ENCODE measurements around the gene MON1B.
"Not testable (repeated sequence)": the region's sequence is repeated elsewhere in the genome, so short reads cannot be mapped to it uniquely, and the experiment has no call there.

Gene MON1B

DNA sequence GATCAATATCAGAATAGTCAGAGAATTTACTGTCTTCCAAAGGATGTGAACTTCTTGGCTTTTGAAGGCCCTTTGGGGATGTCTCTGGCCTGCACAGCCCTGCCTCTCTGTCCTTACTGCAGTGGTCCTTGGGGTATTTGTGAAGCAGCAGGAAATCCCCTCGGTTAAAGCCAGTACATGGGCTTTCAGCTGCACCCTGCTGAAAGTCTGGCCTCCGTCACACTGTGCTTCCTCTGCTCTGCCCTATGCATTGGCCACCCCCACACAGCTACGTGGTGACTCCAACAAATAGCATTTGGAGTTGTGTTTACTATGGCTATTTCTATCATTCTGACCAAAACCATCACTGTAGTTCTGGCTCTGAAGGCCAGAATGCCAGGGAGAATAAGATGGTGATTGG is 29.4 kb downstream of the MON1B start:
- Histone ChIP-seq H3K27ac (ENCODE audit: low read depth, low read length) (no peak overlapping the region), H3K36me3 (ENCODE audit: control insufficient read depth, insufficient read depth, low read length) (no peaks in the 10 kb centered on the region), H3K4me3 (ENCODE audit: low read depth, low read length) (no peak overlapping the region), H3K9ac (ENCODE audit: low read depth, low read length) (no peak overlapping the region), H3K9me3 (ENCODE audit: control insufficient read depth, insufficient read depth, low read length) (no peaks in the 10 kb centered on the region), H3K27me3 (ENCODE audit: control insufficient read depth, insufficient read depth, low read length) (no peaks in the 10 kb centered on the region), H3K4me1 (ENCODE audit: control insufficient read depth, insufficient read depth, low read length) (0 out of 2 replicates have a peak, but pooled peaks cover 8% of the 10 kb centered on the region)

- Histone ChIP-seq H3K36me3 (ENCODE audit: control insufficient read depth, insufficient read depth, low read length) (no peaks in the 10 kb centered on the region), H3K9me3 (ENCODE audit: control insufficient read depth, insufficient read depth, low read length) (no peaks in the 10 kb centered on the region), H3K27ac (ENCODE audit: low read depth, low read length) (no peak overlapping the region), H3K9ac (ENCODE audit: low read depth, low read length) (no peak overlapping the region), H3K4me1 (ENCODE audit: control insufficient read depth, insufficient read depth, low read length) (0 out of 2 replicates have a peak, but pooled peaks cover 8% of the 10 kb centered on the region), H3K27me3 (ENCODE audit: control insufficient read depth, insufficient read depth, low read length) (no peaks in the 10 kb centered on the region), H3K4me3 (ENCODE audit: low read depth, low read length) (no peak overlapping the region)
Measured at GRCh38 chr16:77221482-77221881, 30.5 kb downstream of the MON1B start.

DNA sequence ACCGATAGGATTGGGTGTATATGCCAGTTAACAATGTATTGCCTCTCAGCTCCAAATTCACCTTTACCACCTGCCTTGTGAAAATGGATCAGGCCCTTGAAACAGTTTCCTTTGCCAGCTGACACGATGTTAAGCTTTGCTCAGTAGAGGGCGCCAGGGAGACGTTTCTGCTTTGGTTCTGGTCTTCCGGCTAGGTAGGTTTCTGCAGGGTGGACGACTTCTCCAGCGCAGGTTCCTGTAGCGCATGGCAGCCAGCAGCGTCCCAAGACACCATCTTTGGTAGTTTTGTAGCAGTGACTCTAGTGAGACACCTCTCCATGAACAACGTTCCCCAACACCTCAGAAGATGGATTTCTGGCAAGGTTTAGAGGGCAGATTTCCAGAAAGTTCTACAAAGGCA is 32.2 kb downstream of the MON1B start:
- no peak overlapping the region for H3K9ac ChIP-seq (ENCODE audit: low read depth, low read length)
- H3K27me3 ChIP-seq (ENCODE audit: control insufficient read depth, insufficient read depth, low read length): no peaks in the 10 kb centered on the region
- H3K9me3 ChIP-seq (ENCODE audit: control insufficient read depth, insufficient read depth, low read length): no peaks in the 10 kb centered on the region
- H3K4me1 ChIP-seq (ENCODE audit: control insufficient read depth, insufficient read depth, low read length): 0 out of 2 replicates have a peak, but pooled peaks cover 8% of the 10 kb centered on the region
- no peak overlapping the region for H3K27ac ChIP-seq (ENCODE audit: low read depth, low read length)
- no peak overlapping the region for H3K4me3 ChIP-seq (ENCODE audit: low read depth, low read length)
- H3K36me3 ChIP-seq (ENCODE audit: control insufficient read depth, insufficient read depth, low read length): no peaks in the 10 kb centered on the region

DNA sequence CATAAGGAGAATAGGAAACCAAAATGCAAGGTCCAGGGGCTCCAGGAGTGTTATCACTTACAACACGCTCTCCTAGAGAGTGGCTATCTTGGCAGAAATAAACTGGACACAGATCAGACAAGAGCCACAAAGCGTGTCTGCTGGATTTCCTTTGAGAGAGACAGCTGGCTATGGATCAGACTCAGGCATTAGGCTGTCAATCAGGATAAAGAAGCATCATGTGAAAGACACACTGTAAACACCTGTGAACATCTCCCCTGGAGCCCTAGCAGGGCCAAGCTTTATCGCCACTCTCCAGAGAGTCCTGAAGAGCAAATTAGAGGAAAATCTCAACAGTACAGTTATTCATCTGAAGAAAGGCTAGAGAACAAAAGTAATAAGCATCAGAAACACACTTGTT is 34.2 kb downstream of the MON1B start:
- 0 out of 2 replicates have a peak, but pooled peaks cover 8% of the 10 kb centered on the region for H3K4me1 ChIP-seq (ENCODE audit: control insufficient read depth, insufficient read depth, low read length)
- H3K27ac ChIP-seq (ENCODE audit: low read depth, low read length): no peak overlapping the region
- H3K4me3 ChIP-seq (ENCODE audit: low read depth, low read length): no peak overlapping the region
- H3K27me3 ChIP-seq (ENCODE audit: control insufficient read depth, insufficient read depth, low read length): no peaks in the 10 kb centered on the region
- H3K36me3 ChIP-seq (ENCODE audit: control insufficient read depth, insufficient read depth, low read length): no peaks in the 10 kb centered on the region
- no peak overlapping the region for H3K9ac ChIP-seq (ENCODE audit: low read depth, low read length)
- no peaks in the 10 kb centered on the region for H3K9me3 ChIP-seq (ENCODE audit: control insufficient read depth, insufficient read depth, low read length)

DNA sequence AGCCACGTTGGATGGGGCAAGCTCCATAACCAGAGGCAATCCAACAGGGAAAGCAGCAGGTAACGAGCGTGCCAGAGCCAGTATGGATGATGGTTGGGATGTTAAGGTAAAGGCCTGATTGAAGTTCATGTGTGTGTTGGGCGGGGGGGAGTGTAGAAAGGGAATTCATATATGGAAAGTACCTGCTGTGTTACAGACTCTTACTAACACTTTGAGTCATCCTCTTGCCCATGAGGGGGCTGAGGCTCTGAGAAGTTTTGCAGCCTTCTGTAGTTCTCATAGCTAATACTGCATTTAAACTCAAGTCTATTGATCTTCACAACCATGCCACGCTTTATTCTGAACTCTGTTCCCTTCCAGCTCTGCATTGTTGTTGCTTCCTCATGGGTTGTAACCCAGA is 36.8 kb downstream of the MON1B start:
- no peaks in the 10 kb centered on the region for H3K36me3 ChIP-seq (ENCODE audit: control insufficient read depth, insufficient read depth, low read length)
- H3K9ac ChIP-seq (ENCODE audit: low read depth, low read length): no peak overlapping the region
- no peaks in the 10 kb centered on the region for H3K27me3 ChIP-seq (ENCODE audit: control insufficient read depth, insufficient read depth, low read length)
- no peak overlapping the region for H3K27ac ChIP-seq (ENCODE audit: low read depth, low read length)
- H3K4me1 ChIP-seq (ENCODE audit: control insufficient read depth, insufficient read depth, low read length): 0 out of 2 replicates have a peak, but pooled peaks cover 3% of the 10 kb centered on the region
- no peak overlapping the region for H3K4me3 ChIP-seq (ENCODE audit: low read depth, low read length)
- no peaks in the 10 kb centered on the region for H3K9me3 ChIP-seq (ENCODE audit: control insufficient read depth, insufficient read depth, low read length)

GRCh38 chr16:77231047-77231446 is 40.1 kb downstream of the MON1B start:
- Histone ChIP-seq H3K27ac (ENCODE audit: low read depth, low read length) (no peak overlapping the region), H3K9ac (ENCODE audit: low read depth, low read length) (no peak overlapping the region), H3K4me3 (ENCODE audit: low read depth, low read length) (no peak overlapping the region), H3K9me3 (ENCODE audit: control insufficient read depth, insufficient read depth, low read length) (no peaks in the 10 kb centered on the region), H3K4me1 (ENCODE audit: control insufficient read depth, insufficient read depth, low read length) (peaks cover 11% of the 10 kb centered on the region), H3K36me3 (ENCODE audit: control insufficient read depth, insufficient read depth, low read length) (no peaks in the 10 kb centered on the region), H3K27me3 (ENCODE audit: control insufficient read depth, insufficient read depth, low read length) (no peaks in the 10 kb centered on the region)

GRCh38 chr16:77233799-77234519 is 43.0 kb downstream of the MON1B start:
- H3K4me1 ChIP-seq (ENCODE audit: control insufficient read depth, insufficient read depth, low read length): peaks cover 28% of the 10 kb centered on the region
- no peak overlapping the region for H3K27ac ChIP-seq (ENCODE audit: low read depth, low read length)
- H3K9me3 ChIP-seq (ENCODE audit: control insufficient read depth, insufficient read depth, low read length): no peaks in the 10 kb centered on the region
- peaks cover 5% of the 10 kb centered on the region for H3K27me3 ChIP-seq (ENCODE audit: control insufficient read depth, insufficient read depth, low read length)
- H3K9ac ChIP-seq (ENCODE audit: low read depth, low read length): no peak overlapping the region
- H3K4me3 ChIP-seq (ENCODE audit: low read depth, low read length): no peak overlapping the region
- no peaks in the 10 kb centered on the region for H3K36me3 ChIP-seq (ENCODE audit: control insufficient read depth, insufficient read depth, low read length)

- Histone ChIP-seq H3K27me3 (ENCODE audit: control insufficient read depth, insufficient read depth, low read length) (peaks cover 5% of the 10 kb centered on the region), H3K36me3 (ENCODE audit: control insufficient read depth, insufficient read depth, low read length) (no peaks in the 10 kb centered on the region), H3K4me3 (ENCODE audit: low read depth, low read length) (no peak overlapping the region), H3K4me1 (ENCODE audit: control insufficient read depth, insufficient read depth, low read length) (peaks cover 35% of the 10 kb centered on the region), H3K9me3 (ENCODE audit: control insufficient read depth, insufficient read depth, low read length) (no peaks in the 10 kb centered on the region), H3K9ac (ENCODE audit: low read depth, low read length) (no peak overlapping the region), H3K27ac (ENCODE audit: low read depth, low read length) (no peak overlapping the region)
Measured at GRCh38 chr16:77234611-77235010, 43.6 kb downstream of the MON1B start.

- Histone ChIP-seq H3K27me3 (ENCODE audit: control insufficient read depth, insufficient read depth, low read length) (peaks cover 5% of the 10 kb centered on the region), H3K4me3 (ENCODE audit: low read depth, low read length) (no peak overlapping the region), H3K36me3 (ENCODE audit: control insufficient read depth, insufficient read depth, low read length) (no peaks in the 10 kb centered on the region), H3K9me3 (ENCODE audit: control insufficient read depth, insufficient read depth, low read length) (no peaks in the 10 kb centered on the region), H3K4me1 (ENCODE audit: control insufficient read depth, insufficient read depth, low read length) (peaks cover 39% of the 10 kb centered on the region), H3K9ac (ENCODE audit: low read depth, low read length) (no peak overlapping the region), H3K27ac (ENCODE audit: low read depth, low read length) (no peak overlapping the region)
Measured at GRCh38 chr16:77236063-77236511, 45.1 kb downstream of the MON1B start.

DNA sequence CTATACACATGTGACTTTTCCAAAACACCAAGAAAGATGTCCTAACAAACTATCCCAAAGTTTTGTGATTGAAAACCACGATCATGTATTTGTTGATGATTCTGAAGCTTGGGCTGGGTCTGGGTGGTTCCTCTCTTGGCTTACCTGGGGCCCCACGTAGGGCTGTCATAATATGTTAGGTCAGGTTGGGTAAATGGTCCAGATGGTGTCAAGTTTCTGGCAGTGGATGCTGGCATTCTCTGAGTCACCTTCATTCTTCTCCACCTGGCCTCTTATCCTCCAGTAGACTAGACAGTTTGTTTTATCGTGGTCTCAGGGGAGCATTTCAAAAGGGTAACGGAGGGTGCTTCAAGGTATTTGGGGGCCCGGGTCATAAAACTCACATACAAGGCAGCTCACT is 47.6 kb downstream of the MON1B start:
- Histone ChIP-seq H3K36me3 (ENCODE audit: control insufficient read depth, insufficient read depth, low read length) (no peaks in the 10 kb centered on the region), H3K27ac (ENCODE audit: low read depth, low read length) (no peak overlapping the region)

DNA sequence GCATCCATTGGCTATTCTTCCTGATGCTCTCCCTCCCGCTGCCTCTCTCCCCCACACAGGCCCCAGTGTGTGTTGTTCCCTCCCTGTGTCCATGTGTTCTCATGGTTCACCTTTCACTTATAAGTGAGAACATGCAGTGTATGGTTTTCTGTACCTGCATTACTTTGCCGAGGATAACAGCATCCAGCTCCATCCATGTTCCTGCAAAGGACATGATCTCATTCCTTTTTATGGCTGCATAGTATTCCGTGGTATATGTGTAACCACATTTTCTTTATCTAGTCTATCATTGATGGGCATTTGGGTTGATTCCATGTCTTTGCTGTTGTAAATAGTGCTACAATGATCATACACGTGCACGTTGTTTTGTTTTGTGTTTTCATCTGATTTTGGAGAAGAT is 51.5 kb downstream of the MON1B start:
- H3K27me3 ChIP-seq (ENCODE audit: control insufficient read depth, insufficient read depth, low read length); H3K9ac ChIP-seq (ENCODE audit: low read depth, low read length); H3K27ac ChIP-seq (ENCODE audit: low read depth, low read length); H3K36me3 ChIP-seq (ENCODE audit: control insufficient read depth, insufficient read depth, low read length); H3K9me3 ChIP-seq (ENCODE audit: control insufficient read depth, insufficient read depth, low read length); H3K4me3 ChIP-seq (ENCODE audit: low read depth, low read length): not testable (repeated sequence)
- H3K4me1 ChIP-seq (ENCODE audit: control insufficient read depth, insufficient read depth, low read length): peaks cover 22% of the 10 kb centered on the region

More for the DNA sequence above, 47.6 kb downstream of the MON1B start:
- Histone ChIP-seq H3K9ac (ENCODE audit: low read depth, low read length) (no peak overlapping the region), H3K9me3 (ENCODE audit: control insufficient read depth, insufficient read depth, low read length) (no peaks in the 10 kb centered on the region), H3K4me1 (ENCODE audit: control insufficient read depth, insufficient read depth, low read length) (peaks cover 39% of the 10 kb centered on the region), H3K27me3 (ENCODE audit: control insufficient read depth, insufficient read depth, low read length) (peaks cover 5% of the 10 kb centered on the region), H3K4me3 (ENCODE audit: low read depth, low read length) (no peak overlapping the region)

Measured in HUES48 (cell line).